Naive B cell (primary cell): ENCODE results near the gene ZNF778. TPM values are rescaled to one million over a fixed set of nuclear protein-coding genes. Genes with fewer than 3 reads are reported as not detected.
A peak's percentile ranks its signal among the peaks of the same experiment; 100 is the strongest.
"Not testable (repeated sequence)": the region's sequence is repeated elsewhere in the genome, so short reads cannot be mapped to it uniquely, and the experiment has no call there.

Experiments
- ATAC-seq, 2 donors: fragments of 150-1000 bp; cut with Tn5 transposase; 2 replicates each; pipeline ENCODE4 v1.10.0; 2021; ENCODE audit warnings: low read depth in 2 of 2, mild to moderate bottlenecking in 2 of 2, moderate library complexity in 2 of 2
- DNase-seq: peaks from one replicate; pipeline ENCODE4 v3.0.0; 2022
- H3K27ac Mint-ChIP-seq, 6 donors: one replicate each; pipeline ENCODE4 v1.8.0; 2020 to 2022; ENCODE audit warnings: mild to moderate bottlenecking in 6 of 6, mixed read lengths in 6 of 6, moderate library complexity in 5 of 6, inconsistent platforms in 2 of 6
- H3K27me3 Mint-ChIP-seq, 3 donors: one replicate each; pipeline ENCODE4 v1.8.0; 2021 to 2022; ENCODE audit warnings: mixed read lengths in 3 of 3, mild to moderate bottlenecking in 1 of 3
- H3K36me3 Mint-ChIP-seq, 2 donors: one replicate each; pipeline ENCODE4 v1.8.0; 2020 to 2022; ENCODE audit warnings: mixed read lengths in 2 of 2, inconsistent platforms in 1 of 2, mild to moderate bottlenecking in 1 of 2
- H3K4me1 Mint-ChIP-seq, 3 donors: one replicate each; pipeline ENCODE4 v1.8.0; 2020 to 2022; ENCODE audit warnings: mixed read lengths in 3 of 3, inconsistent platforms in 1 of 3, mild to moderate bottlenecking in 1 of 3, moderate library complexity in 1 of 3
- H3K4me3 Mint-ChIP-seq, 8 donors: one replicate each; pipeline ENCODE4 v1.8.0; 2020 to 2022; ENCODE audit warnings: mild to moderate bottlenecking in 8 of 8, mixed read lengths in 8 of 8, moderate library complexity in 8 of 8, inconsistent platforms in 2 of 8
- H3K9me3 Mint-ChIP-seq, 7 donors: one replicate each; pipeline ENCODE4 v1.8.0; 2020 to 2022; ENCODE audit warnings: mixed read lengths in 7 of 7, mild to moderate bottlenecking in 5 of 7, inconsistent platforms in 2 of 7, moderate library complexity in 1 of 7
- polyA plus RNA-seq, 6 donors: library from polyadenylated mRNA; unstranded; fragments of 300-500 nt; fragmentation: Illumina TruSeq; gene quantifications; one replicate each; pipeline ENCODE4 v1.2.3, GENCODE V29; 2021; ENCODE audit warnings: low read depth in 6 of 6

ZNF778 gene
- polyA plus RNA-seq, 6 donors from 2014 or later = 1.5 to 7.1 (median 4.2) TPM

DNA sequence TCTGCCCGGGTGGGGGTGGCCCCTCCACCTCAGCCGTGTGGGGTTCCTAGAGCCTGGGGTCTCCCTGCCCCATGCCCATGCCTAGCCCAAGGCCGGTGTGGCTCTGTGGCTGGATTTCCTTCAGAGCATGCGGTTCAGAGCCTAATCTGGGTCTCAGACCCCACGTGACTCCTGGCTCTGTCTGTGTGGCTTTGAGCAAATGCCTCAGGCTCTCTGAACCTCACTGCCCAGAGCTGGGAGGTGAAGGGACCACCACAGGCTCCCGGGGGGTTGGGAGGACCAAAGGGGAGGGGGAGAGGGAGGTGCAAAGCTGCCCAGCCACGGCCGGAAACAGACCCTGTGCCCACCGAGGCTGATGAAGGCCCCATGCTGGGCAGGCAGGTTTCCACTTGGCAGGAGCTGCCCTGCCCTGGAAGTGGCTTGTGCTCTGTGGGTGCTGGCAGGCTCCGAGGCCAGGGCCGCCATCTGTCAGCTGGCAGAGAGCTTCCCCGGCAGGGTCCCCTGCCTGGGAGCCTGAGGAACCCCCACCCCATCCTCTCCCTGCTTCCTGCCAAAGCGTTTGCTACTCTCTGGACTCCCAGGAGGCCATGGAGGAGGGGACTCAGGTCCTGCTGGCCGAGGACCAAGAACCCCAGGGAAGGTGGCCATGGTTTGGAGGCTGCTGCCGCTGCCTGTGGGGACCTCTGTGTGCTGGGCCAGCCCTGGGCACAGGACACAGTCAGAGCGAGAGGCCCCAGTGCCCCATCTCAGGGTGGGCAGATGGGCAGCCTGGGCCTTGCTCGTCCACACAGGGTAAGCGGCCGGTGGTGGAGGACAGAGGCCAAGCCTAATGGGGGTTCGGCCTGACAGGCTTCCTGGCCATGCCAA is 42.0 kb upstream of the ZNF778 start:
- peaks cover 0 to 12% (median 0%) of the 10 kb centered on the region in 3 donors for H3K27me3 Mint-ChIP-seq
- DNase-seq (no peak), ATAC-seq (no peak)
- no peaks in the 10 kb centered on the region for H3K9me3 Mint-ChIP-seq
- peaks cover 5% of the 10 kb centered on the region in 3 donors for H3K4me1 Mint-ChIP-seq
- H3K36me3 Mint-ChIP-seq = no peaks in the 10 kb centered on the region
- no peak overlapping the region for H3K27ac Mint-ChIP-seq
- H3K4me3 Mint-ChIP-seq = no peak overlapping the region

DNA sequence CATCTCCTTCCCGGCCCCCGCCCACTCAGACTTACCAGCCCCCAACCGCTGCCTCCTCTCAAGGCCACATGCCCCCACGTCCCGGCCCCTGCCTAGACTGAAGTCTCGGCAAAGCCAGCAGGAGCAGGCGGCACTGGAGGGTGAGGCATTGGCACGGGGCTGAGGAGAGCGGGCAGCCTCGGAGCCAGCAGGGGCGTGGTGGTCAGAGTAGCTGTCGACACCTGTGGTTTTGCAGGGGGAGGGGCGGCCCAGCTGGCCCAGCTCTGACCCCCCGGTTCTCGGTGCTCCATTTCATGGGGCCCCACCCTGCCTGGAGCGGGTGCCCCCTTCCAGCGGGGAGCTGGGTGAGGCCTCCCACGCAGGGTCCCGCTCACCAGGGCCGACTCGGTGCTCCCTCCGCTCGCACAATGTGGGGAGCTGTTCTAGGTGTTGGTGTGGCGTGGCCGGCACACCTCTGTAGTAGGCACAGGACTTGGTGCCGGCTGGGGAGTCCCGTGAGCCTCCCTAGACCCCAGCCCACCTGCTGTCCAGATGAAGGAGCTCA is 41.3 kb upstream of the ZNF778 start:
- H3K36me3 Mint-ChIP-seq = no peaks in the 10 kb centered on the region
- H3K9me3 Mint-ChIP-seq = no peaks in the 10 kb centered on the region
- DNase-seq = no peak
- no peak for ATAC-seq
- H3K27ac Mint-ChIP-seq = no peak overlapping the region
- H3K4me1 Mint-ChIP-seq = no peaks in the 10 kb centered on the region
- no peak overlapping the region for H3K4me3 Mint-ChIP-seq
- H3K27me3 Mint-ChIP-seq = peaks cover 0 to 12% (median 0%) of the 10 kb centered on the region in 3 donors

DNA sequence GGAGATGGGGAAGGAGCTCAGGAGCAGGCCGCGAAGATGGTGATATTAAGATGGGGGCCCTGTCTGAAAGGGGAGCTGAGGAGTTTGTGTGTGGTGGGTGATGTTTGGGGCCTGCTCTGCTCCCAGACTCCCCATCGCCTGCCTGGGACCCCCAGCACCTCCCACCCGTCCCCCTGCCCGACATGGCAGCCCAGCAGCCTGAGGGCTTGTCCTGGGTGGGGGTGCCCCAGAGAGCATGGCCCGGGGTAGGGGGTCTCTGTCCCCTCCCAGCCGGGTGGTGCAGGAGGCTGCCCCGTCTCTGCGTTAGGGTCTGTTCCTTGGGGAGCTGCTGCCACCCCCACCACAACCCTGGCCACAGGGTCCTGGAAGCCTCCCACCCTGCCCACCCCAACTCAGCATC is 40.8 kb upstream of the ZNF778 start:
- ATAC-seq (no peak), DNase-seq (no peak)
- H3K9me3 Mint-ChIP-seq = no peaks in the 10 kb centered on the region
- no peaks in the 10 kb centered on the region for H3K4me1 Mint-ChIP-seq
- H3K27me3 Mint-ChIP-seq = peaks cover 0 to 17% (median 4%) of the 10 kb centered on the region in 3 donors
- no peak overlapping the region for H3K27ac Mint-ChIP-seq
- no peaks in the 10 kb centered on the region for H3K36me3 Mint-ChIP-seq
- H3K4me3 Mint-ChIP-seq = no peak overlapping the region

DNA sequence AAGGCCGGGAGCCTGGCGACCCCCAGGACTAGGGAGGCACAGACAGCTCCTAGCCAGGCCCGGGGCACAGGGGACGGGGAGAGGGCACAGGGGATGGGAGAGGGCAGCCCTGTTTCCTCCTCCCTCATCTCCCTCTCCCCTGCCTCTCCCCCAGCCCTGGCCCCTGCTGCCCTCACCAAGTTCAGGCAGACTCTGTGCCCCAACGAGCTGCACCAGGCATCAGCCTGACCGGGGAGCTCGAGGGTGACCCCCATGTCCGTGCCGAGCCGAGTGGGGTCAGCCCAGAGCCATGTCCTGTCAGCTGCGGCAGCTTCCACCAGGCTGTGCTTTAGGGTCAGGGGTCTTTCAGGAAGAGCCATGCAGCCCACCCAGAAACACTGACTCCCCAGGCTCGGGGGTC is 40.0 kb upstream of the ZNF778 start:
- Mint-ChIP-seq H3K9me3 (no peaks in the 10 kb centered on the region), H3K4me3 (no peak overlapping the region), H3K36me3 (no peaks in the 10 kb centered on the region), H3K27ac (no peak overlapping the region), H3K27me3 (peaks cover 0 to 17% (median 6%) of the 10 kb centered on the region in 3 donors), H3K4me1 (no peaks in the 10 kb centered on the region)
- DNase-seq (no peak), ATAC-seq (no peak)

DNA sequence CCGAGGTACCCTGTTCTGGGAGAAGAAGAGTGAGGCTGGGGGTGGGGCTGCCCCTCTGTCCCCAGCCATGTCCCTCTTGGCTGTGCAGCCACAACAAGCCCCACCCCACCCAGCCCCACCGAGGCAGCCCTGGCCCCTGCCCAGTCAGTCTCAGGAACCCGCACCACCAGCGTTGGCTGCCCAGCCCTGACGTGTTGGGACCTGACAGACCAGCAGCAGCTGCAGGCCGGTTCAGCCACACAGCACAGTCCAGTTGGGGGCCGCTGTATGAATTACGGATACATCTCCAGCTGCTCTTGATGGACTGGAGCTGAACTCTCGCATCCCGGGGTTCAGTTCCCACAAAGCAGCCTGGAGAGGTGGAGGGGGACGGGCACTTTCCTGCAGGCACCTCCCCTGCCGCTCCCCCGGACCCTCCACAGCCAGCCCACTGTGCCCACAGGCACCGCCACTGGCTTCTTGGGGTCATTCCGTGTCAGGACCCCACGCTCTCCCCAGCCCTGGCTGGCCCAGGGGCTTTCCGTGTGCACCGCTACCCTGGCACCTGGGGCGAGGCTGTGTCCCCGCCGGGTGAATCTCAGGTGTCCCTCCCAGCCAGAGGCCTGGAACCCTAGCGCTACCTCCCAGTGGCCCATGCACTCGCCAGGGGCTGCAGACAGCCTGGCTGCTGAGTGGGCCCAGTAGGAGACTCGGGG is 38.9 kb upstream of the ZNF778 start:
- DNase-seq (no peak), ATAC-seq (no peak)
- Mint-ChIP-seq H3K4me3 (no peak overlapping the region), H3K27ac (no peak overlapping the region), H3K9me3 (no peaks in the 10 kb centered on the region), H3K36me3 (no peaks in the 10 kb centered on the region), H3K4me1 (no peaks in the 10 kb centered on the region), H3K27me3 (peaks cover 0 to 17% (median 6%) of the 10 kb centered on the region in 3 donors)

DNA sequence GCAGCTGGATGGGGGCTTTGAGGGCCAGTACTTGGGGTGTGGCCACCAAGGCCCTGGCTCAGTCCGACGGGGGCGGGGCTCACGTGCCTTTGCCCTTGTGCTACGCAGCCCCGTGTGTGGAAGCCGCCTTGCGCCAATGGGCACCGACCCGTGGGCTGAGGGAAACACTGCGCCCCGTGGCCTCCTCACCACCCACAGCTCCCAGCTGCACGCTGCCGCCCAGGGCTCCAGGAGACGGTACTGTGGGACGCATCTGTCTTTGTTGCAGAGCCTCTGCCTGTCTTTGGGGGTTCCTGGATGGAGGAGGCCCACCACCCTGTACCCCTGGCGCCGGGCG is 38.4 kb upstream of the ZNF778 start:
- no peak overlapping the region for H3K4me3 Mint-ChIP-seq
- H3K27me3 Mint-ChIP-seq = peaks cover 0 to 17% (median 6%) of the 10 kb centered on the region in 3 donors
- no peaks in the 10 kb centered on the region for H3K36me3 Mint-ChIP-seq
- DNase-seq = no peak
- ATAC-seq = no peak
- H3K4me1 Mint-ChIP-seq = no peaks in the 10 kb centered on the region
- no peaks in the 10 kb centered on the region for H3K9me3 Mint-ChIP-seq
- no peak overlapping the region for H3K27ac Mint-ChIP-seq

DNA sequence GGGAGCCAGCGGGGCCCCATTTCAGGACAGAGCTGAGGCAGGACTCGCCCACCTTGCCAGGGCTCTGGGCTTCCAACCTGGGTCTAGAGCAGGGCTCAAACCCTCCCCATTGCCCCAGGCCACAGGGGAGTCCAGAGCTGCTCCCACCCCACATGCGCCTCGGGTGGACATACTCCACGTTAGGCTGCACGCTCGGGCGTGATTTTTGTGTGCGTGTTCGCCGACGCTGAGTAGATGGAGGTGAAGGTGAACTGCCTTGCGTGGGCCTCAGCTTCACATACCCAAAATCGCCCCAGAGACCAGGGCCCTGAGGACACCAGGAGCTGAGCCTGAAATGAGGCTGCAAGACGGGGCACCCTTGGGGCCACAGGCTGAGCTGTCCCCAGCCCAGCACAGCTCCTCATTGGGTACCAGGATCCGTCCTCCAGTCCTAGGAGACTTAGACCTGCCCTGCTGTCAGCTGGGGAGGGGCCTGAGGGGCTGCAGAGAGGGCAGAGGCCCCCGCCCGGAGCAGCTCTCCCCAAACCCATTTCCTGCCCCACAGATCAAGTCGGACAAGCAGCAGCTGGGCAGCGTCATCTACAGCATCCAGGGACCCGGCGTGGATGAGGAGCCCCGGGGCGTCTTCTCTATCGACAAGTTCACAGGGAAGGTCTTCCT is 37.7 kb upstream of the ZNF778 start:
- no peak for ATAC-seq
- no peaks in the 10 kb centered on the region for H3K36me3 Mint-ChIP-seq
- H3K27ac Mint-ChIP-seq = no peak overlapping the region
- no peak overlapping the region for H3K4me3 Mint-ChIP-seq
- no peaks in the 10 kb centered on the region for H3K4me1 Mint-ChIP-seq
- no peaks in the 10 kb centered on the region for H3K9me3 Mint-ChIP-seq
- H3K27me3 Mint-ChIP-seq = peaks cover 0 to 17% (median 6%) of the 10 kb centered on the region in 3 donors
- DNase-seq = no peak

DNA sequence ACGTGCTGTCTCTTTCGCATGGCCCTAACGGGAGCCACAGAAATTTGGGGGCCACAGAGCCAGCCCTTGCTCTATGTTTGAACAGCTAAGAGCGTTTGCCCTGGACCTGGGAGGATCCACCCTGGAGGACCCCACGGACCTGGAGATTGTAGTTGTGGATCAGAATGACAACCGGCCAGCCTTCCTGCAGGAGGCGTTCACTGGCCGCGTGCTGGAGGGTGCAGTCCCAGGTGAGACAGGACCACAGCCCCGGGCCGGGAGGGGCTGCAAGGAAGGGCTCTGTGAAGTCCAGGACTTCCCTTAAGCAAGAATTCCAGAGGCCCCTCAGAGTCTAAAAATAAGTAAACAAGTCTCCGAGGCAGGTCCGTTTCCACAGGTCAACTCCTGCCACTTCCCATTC is 34.0 kb upstream of the ZNF778 start:
- peak overlapping the region in 2 of 6 donors; percentile 27 to 30 for H3K27ac Mint-ChIP-seq
- DNase-seq (no peak), ATAC-seq (no peak)
- peaks cover 0 to 5% (median 2%) of the 10 kb centered on the region in 3 donors for H3K4me1 Mint-ChIP-seq
- no peak overlapping the region for H3K4me3 Mint-ChIP-seq
- H3K36me3 Mint-ChIP-seq = no peaks in the 10 kb centered on the region
- H3K27me3 Mint-ChIP-seq = peaks cover 0 to 14% (median 6%) of the 10 kb centered on the region in 3 donors
- peaks cover 0 to 6% (median 0%) of the 10 kb centered on the region in 7 donors for H3K9me3 Mint-ChIP-seq

DNA sequence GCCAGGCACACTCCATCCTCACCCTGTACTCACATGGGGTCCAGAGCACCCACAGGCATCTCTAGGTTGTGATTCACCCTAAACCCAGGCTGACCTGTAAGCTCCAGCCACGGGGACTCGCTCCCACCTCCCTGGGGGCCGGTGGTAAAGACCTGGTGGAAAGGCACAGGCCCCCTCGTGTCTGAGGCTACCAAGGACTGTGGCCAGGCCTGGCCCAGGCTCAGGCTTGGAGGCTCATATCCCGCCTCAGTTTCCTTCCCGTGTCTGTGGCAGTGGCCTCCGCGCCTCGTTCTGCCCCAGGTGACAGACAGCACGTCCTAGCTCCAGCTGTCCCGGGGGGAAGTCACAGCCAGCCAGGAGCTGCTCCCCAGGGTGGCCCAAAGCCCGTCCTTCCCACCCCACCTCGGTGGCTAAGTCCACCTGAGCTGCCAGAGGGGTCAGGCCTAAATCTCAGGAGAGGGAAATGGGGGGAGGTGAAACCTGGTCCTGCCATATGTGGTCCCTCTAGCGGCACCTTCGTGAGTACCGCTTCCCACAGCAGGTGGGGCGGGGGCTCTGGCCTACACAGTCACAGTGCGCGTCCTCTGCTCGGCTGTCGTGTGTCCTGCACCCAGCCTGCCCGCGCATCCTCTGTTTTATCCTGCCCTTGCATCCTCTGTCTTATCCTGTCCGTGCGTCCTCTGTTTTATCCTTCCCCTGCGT is 33.4 kb upstream of the ZNF778 start:
- peaks cover 0 to 14% (median 6%) of the 10 kb centered on the region in 3 donors for H3K27me3 Mint-ChIP-seq
- H3K27ac Mint-ChIP-seq = peak overlapping the region in 1 of 6 donors; percentile 16
- no peaks in the 10 kb centered on the region for H3K36me3 Mint-ChIP-seq
- peak overlapping the region in 1 of 8 donors; percentile 59 for H3K4me3 Mint-ChIP-seq
- DNase-seq (no peak), ATAC-seq (no peak)
- peaks cover 0 to 5% (median 2%) of the 10 kb centered on the region in 3 donors for H3K4me1 Mint-ChIP-seq
- H3K9me3 Mint-ChIP-seq = peaks cover 0 to 6% (median 0%) of the 10 kb centered on the region in 7 donors

DNA sequence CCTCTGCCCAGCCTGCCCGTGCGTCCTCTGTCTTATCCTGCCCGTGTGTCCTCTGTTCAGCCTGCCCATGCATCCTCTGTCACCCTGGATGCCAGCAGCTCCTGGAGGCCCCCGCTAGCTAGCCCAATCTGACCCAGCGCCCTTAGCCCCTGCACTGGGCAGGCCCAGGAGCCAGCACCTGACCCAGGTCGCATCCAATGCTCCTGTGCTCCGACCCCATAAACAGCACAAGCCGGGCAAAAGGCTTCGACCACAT is 32.9 kb upstream of the ZNF778 start:
- Mint-ChIP-seq H3K27ac (peak overlapping the region in 2 of 6 donors; percentile 16 to 21), H3K4me3 (peak overlapping the region in 1 of 8 donors; percentile 59)
- no peak for DNase-seq

DNA sequence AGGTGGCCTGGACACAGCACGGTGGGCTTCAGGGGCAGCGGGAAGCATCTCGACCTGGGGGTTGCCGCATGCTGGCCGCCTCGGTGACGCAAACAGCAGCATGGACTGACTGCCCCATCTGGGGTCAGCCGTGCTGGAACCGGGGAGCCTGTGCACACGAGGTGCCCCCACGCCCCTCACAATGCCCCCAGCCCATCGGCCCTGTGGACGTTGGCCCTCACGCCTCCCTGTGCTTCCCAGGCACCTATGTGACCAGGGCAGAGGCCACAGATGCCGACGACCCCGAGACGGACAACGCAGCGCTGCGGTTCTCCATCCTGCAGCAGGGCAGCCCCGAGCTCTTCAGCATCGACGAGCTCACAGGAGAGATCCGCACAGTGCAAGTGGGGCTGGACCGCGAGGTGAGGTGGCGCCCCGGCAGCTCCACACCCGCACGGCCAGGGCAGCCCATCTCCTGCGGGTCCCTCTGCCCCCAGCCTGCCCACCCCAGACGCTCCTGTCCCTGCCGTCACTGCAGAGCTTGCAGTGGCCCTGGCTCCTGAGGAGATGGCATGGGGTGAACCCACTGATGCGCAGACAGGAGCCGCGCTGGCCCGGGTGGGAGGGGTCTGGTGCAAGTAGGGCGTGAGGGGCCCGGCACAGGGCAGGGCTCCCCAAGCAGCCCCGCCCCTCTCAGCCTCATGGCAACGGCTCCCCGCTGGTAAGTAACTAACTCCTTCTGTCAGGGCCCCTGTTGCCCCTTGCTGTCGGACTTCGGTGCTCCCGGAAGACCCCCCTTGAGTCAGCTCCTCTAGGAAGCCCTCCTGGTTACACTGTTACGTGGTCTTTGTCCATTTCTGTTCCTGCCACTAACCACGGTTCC is 32.3 kb upstream of the ZNF778 start:
- Mint-ChIP-seq H3K36me3 (no peaks in the 10 kb centered on the region), H3K4me1 (peaks cover 0 to 5% (median 2%) of the 10 kb centered on the region in 3 donors), H3K27me3 (peaks cover 0 to 12% (median 6%) of the 10 kb centered on the region in 3 donors), H3K4me3 (no peak overlapping the region), H3K27ac (peak overlapping the region in 2 of 6 donors; percentile 21 to 57), H3K9me3 (peaks cover 0 to 6% (median 0%) of the 10 kb centered on the region in 7 donors)
- peak; percentile 62 to 64 for ATAC-seq
- peak; percentile 32 for DNase-seq

More for the DNA sequence above, 32.9 kb upstream of the ZNF778 start:
- H3K27me3 Mint-ChIP-seq = peaks cover 0 to 14% (median 6%) of the 10 kb centered on the region in 3 donors
- H3K4me1 Mint-ChIP-seq = peaks cover 0 to 5% (median 2%) of the 10 kb centered on the region in 3 donors
- H3K36me3 Mint-ChIP-seq = no peaks in the 10 kb centered on the region
- peaks cover 0 to 6% (median 0%) of the 10 kb centered on the region in 7 donors for H3K9me3 Mint-ChIP-seq
- no peak for ATAC-seq

DNA sequence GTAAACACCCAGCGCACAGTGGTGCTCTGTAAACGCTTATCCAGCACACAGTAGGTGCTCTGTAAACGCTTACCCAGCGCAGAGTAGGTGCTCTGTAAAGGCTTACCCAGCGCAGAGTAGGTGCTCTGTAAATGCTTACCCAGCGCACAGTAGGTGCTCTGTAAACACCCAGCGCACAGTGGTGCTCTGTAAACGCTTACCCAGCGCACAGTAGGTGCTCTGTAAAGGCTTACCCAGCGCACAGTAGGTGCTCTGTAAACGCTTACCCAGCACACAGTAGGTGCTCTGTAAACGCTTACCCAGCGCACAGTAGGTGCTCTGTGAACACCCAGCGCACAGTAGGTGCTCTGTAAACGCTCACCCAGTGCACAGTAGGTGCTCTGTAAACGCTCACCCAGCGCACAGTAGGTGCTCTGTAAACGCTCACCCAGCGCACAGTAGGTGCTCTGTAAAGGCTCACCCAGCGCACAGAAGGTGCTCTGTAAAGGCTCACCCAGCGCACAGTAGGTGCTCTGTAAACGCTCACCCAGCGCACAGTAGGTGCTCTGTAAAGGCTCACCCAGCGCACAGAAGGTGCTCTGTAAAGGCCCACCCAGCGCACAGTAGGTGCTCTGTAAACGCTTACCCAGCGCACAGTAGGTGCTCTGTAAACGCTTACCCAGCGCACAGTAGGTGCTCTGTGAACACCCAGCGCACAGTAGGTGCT is 31.5 kb upstream of the ZNF778 start:
- ATAC-seq, H3K4me1 Mint-ChIP-seq, DNase-seq, H3K36me3 Mint-ChIP-seq, H3K27me3 Mint-ChIP-seq, H3K4me3 Mint-ChIP-seq, H3K9me3 Mint-ChIP-seq: not testable (repeated sequence)
- peak overlapping the region in 1 of 6 donors; percentile 57 for H3K27ac Mint-ChIP-seq
